Activated CD4-positive, alpha-beta T cell treated with anti-CD3 and anti-CD28 coated beads, Interleukin-2, amount 50 U/mL, for 1 hour (primary cell): ENCODE measurements around the gene ATP10B.
"Not testable (repeated sequence)": the region's sequence is repeated elsewhere in the genome, so short reads cannot be mapped to it uniquely, and the experiment has no call there.

Experiments used
- DNase-seq: peaks from one replicate; pipeline ENCODE4 v3.0.0-alpha.2; 2020

Gene ATP10B

DNA sequence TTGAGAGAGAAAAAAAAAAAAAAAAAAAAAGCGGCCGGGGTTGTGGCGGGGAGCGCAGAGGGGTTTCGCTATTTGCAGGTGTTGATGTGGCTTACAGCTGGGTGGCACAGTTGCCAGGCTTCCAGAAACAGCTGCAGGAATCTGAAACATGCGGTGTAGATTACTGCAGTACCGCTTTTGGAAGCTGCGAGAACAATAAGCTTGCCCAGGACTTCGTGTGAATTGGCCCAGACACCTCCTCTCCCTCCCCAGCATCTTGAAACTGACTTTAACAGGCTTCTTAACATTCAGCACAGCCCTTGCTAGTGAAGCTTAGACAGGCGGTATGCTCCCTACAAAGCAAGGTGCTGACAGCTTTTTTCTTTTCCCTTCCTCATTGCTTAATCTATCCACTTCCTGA lies 104.0 kb downstream of the ATP10B start:
- no peak for DNase-seq

DNA sequence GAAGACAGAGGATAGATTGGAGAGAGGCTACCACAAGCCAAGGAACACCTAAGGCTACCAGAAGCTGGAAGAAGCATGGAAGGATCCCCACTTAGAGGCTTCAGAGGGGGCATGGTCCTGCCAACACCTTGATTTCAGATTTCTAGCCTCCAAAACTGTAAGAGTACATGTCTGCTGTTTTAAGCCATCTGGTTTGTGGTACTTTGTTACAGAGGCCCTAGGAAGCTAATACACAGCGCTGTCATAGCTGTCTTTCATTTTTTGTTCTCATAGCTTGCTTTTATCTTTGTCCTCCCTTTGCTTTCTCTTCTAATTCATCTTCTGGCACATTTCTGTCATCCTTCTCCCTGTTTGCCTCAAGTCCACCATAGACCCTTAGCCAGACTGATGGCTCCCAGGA lies 104.5 kb downstream of the ATP10B start:
- DNase-seq = no peak

DNA sequence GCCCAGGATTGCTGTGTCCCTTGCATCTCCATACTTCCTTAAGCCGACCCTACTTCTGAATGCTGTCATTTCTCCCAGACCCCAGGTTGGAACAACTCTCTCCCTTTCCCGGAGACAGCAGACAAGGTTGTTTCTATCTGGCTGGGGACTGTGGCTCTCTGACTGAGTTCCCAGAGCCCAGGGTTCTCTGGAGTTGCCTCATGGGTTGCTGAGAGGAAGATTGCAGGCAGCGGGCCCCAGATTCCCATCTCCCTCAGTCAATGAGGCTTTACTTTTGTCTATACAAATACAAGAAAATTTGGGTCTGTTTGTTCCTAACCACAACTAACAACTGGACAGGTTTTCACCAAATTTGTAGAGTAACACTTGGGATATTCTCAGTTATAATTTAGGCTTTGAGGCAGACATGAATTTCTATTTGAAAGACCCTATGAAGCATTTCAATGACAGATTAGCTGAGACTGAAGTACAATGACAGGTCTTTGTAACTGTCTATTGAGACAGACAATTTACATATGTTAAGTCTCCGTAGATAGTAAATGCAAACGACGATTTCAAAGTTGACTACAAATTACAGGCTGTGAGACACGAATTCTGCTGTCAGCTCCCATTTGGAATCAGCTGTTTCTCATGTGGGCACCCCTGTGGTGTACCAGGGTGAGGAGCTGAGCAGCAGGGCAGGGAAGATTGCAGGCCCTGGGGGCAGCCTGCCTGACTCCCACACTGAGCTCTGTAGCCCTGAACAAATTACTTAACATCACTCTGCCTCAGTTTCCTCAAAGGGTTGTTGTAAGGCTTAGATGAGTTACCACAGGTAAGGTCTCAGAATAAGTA lies 107.5 kb downstream of the ATP10B start:
- DNase-seq = no peak

DNA sequence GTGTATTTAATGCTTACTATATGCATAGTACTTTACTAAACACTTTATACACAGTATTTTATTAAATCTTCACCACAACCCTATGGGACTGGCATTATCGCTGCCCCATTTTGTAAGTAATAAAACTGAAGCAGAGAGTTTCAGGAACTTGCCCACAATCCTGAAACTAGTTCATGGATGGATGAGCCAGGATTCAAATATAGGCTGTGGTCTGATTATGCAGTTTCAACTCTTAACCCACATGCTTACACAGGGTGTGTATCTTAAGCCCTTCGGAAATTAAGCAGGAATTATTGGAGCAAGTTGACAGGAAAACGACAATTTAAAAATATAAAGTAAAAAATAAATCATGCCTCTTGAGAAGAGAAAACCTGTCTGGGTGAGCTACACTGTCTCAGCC lies 109.0 kb downstream of the ATP10B start:
- DNase-seq = no peak

DNA sequence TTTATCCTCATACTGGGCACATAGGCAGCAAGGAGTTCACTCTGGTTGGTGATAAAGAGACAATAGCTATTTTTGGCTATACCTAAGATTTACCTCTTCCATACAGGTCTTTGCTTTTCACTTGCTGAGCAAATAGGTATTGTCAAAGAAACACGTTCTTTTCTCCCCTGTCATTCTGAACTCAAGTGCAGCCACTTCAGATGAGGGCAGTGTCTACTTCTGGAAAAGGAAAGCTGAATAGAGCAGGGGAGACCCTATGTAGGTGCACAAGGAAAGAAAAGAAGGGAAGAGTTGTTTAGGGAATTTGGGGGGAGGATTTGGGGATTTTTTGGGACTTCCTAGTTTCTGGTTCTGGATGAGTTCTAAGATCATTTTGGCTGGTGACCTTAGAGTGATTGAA lies 109.6 kb downstream of the ATP10B start:
- DNase-seq = no peak

DNA sequence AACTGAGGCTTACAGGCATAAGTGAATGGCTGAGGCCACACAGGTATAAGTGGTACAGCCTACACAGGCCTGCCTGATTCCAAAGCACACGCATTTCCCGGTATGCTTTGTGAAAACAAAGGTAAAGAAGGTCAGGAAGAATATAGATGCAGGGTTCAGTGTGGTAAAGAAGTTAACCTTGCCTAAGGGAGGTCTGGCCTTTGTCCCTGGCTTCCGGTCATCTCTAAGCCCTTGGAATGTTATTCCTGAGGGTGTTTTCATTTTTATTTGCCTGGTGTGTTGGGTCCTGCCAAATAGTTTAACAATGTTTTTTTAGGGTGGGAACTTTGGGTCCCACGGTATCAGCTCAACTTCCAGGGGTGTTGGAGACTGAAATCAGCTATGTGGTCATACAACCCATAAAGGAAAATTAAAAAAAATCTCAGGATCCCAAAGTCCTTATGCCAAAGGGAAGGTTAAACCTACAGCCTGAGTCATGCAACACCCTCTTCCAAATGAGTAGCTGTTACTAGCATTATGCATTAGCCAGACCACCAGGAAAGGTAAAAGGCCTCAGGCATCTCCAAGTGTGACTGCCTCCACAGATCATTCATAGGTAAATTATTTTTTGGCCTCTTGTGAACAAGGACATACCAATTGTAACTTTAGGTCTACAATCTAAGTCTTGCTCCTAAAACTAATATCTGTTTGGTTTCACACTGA lies 124.6 kb downstream of the ATP10B start:
- no peak for DNase-seq

DNA sequence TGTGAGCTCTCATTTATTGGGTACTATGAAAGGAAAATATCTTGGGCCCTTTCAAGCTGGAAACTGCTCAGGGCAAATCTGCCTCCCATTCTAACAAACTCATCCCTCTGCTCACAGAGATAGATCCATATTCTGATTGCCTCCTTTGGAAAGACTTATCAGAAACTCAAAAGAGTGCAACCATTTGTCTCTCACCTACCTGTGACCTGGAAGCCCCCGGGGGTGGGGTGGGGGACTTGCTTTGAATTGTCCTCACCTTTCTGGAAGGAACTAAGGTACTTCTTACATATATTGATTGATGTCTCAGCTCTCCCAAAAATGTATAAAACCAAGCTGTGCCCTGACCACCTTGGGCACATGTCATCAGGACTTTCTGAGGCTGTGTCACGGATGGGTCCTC lies 125.3 kb downstream of the ATP10B start:
- DNase-seq = no peak

DNA sequence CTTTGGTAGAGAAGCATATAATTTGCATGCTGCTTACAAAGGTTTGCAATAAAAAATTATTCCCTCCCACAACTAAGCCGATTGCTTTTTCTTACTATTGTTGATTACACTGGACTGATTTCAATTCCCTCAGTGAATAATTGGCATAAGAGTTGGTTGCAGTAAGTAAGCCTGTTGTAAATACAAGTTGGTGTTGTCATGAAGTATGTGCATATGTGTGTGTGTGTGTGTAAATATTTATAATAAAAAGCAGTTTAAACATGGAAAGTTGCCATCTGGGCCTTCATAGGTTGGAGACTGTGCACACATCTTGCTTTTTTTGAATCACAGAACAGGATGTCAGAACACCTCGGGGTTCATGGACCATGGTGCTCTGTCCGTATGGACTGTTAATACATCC lies 131.2 kb downstream of the ATP10B start:
- no peak for DNase-seq

DNA sequence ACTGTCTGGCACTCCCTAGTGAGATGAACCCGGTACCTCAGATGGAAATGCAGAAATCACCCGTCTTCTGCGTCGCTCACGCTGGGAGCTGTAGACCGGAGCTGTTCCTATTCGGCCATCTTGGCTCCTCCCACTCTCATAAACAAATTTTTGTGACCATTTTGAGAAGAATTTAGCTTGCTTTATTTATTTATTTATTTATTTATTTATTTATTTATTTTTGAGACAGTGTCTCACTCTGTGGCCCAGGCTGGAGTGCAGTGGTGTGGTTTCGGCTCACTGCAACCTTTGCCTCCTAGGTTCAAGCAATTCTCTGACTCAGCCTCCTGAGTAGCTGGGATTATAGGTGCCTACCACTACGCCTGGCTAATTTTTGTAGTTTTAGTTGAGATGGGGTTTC lies 136.5 kb downstream of the ATP10B start:
- not testable (repeated sequence) for DNase-seq

DNA sequence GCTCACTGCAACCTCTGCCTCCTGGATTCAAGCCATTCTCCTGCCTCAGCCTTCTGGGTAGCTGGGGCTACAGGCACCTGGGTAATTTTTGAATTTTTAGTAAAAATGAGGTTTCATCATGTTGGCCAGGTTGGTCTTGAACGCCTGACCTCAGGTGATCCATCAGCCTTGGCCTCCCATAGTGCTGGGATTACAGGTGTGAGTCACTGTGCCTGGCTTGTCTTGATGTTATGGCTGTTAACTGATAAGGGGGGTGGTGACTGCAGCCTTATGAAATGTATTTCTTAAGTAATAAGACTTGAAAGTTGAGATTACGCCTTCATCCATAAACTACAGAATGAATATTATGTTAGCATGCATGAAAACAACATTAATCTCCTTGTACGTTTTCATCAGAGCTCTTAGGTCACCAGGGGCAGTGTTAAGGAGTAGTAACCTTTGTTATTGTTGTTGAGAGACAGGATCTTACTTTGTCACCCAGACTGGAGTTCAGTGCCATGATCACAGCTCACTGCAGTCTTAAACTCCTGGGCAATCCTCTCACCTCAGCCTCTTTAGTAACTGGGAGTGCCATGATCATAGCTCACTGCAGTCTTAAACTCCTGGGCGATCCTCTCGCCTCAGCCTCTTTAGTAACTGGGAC lies 148.3 kb downstream of the ATP10B start:
- no peak for DNase-seq

DNA sequence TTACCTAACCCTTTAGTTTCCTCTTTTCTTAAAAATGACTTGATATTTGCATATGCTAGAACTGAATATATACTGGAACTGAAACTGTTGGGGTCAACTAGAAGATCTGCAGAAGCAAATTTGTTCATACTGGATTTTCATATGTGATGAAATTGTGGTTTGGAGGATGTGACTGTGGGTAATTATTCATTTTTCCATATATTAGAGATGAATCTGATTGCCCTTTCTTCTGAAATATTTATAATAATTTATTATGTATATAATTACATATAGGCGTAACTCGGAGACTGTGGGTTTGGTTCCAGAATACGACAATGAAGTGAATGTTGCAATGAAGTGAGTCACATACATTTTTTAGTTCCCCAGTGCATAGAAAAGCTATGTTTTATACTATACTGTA lies 149.1 kb downstream of the ATP10B start:
- no peak for DNase-seq

DNA sequence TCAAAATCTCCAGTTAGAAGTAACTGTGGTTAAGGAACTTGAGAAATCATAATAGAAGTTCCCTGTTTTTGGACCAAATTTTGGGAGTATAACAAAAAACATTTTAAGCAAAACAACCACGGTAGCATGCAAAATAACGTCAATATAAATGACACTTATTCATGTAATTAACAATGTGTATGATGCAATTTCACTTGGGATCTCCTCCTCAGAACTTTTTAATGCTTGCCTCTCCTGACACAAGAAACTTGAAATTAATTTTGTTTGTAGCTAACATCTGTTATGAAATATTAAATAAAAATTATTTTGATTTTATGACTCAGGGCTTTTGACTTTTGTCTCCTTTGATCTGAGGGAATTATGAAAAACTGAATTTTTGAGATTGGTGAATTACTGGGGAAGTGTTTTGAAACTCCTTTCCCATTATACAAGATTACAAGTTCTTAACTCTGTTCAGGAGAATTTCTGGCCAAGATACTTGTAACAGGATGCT lies 149.7 kb downstream of the ATP10B start:
- DNase-seq = no peak

DNA sequence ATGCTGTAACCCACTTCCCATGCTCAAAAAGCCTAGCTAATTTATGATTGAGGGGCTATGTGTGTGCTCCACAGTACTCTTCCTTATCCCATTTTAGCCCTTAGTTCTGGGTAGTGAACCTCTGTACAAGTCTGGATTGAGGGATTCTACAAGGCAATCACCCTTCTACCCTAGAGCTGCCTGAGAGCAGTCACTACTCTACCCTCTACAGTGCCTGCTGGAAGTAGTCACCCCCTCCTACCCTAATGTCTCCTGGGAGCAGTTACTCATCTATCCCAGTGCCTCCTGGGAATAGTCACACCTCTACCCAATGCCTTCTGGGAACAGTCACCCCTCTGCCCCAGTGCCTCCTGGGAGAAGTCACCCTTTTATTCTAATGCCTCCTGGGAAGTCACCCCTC lies 150.6 kb downstream of the ATP10B start:
- DNase-seq = no peak

DNA sequence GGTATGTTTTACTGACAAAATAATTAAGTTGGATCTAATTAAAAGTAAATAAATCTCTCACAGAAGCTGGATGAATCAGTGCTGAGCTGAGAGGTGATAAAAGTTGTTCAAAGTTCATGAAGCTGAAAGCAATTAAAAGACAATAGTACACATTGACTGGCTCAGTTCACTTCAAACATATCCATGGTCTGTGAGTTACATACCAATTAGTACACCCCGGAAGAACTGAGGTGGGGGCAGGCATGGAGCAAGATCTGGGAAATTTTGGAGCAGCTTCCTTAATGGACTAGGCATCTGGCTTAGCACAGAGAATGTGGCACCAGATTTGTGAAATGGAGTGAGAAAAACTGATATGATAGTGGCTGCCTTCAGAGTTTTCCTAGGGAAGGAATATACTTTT lies 152.7 kb downstream of the ATP10B start:
- DNase-seq = no peak

DNA sequence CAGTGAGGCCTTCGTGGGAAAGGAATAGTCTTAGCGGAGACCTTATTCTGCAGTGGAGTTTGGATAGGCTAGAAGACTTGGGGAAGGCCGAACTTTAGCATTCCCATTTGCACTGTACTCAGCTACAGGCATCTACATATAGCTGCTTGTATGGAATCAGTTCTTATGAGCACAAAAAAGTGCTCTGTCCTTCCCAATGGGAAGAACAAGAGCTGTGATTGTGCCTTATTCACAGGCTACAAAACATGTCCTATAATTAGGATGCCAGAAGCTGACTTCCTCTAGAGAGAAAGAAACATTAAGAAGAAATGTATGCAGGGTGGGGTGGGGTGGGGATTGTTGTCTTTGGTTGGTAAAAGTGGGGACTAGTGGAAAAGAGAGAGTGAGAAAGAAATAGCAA lies 154.7 kb downstream of the ATP10B start:
- DNase-seq = no peak

DNA sequence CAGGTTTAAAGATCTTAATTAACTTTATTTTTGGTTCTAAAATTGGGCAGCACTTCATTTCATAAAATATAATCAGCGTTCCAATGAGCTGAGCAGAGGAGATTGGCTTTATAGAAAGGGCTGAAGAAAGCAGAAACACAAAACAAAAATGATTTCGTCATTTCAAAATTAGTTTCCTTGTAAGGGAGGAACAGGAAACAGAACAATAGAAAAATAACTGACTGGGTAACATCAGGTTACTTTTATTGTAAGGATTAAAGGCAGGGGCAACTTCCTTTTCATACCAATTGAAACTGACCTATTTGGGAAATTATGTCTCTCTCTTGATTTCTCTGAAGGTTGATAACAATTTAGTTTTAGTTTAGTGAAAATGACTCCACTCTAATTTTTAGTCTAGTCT lies 157.1 kb downstream of the ATP10B start:
- DNase-seq = no peak

DNA sequence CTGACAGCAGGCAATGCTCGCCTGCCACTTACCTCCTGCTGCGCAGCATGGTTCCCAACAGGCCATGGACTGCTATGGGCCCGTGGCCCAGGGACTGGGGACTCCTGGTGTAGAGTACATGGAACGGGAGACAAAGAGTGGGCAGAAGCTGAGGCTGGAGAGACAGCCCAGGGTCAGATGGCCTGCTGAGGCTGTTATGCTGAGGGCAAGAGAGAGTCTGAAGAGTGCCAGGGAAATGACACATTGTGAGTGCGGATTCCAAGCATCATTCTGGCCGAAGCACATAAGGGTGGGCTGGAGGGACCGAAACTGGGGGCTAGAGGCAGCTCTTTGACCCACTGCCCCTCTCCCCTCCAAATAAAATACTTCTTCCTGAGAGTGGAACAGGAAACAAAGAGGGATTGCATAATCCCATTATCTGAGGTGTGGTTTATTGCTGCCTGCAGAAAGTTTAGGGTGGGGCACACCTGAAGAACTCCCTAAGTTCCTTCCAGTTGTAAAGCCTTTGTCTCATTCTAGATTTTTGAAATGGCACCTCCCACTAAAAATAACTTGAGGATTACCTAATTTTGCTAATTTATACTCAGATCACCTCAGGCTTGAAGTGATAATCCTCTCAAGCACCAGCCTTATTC lies 158.1 kb downstream of the ATP10B start:
- no peak for DNase-seq

DNA sequence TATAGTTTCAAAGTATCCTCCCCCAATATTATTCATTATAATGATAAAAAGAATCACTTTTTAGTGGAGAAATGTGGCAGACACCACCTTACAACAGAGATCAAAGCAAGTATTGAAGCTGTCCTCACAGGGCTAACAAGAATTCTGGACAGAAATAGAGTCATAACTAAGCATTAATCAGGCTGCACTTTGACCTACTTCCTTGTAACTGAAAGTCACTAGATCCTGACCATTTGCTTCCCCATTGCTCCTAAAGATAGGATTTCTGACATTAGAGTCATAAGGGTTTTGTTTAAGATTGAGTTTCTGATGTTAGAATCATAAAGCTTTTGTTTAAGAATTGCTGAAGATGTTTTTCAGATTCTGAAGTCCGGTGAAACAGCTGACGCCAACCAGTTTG lies 159.7 kb downstream of the ATP10B start:
- DNase-seq = no peak

DNA sequence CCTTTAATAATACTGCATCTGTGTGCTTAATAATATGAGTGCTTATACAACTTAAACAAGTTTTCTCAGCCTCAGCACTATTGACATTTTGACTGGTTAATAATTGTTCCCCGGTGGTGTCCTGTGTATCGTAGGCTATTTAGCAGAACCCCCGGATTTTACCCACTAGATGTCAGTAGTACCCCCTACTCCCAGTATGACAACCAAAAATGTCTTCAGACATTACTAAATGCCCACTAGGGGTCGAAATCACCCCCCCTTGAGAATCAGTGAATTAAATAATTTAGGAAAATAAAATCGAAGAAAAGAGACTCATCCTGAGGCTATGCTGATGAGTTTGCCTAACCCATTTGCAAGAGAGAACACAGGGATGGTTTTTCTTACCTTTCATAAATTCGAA lies 166.3 kb downstream of the ATP10B start:
- DNase-seq = no peak

DNA sequence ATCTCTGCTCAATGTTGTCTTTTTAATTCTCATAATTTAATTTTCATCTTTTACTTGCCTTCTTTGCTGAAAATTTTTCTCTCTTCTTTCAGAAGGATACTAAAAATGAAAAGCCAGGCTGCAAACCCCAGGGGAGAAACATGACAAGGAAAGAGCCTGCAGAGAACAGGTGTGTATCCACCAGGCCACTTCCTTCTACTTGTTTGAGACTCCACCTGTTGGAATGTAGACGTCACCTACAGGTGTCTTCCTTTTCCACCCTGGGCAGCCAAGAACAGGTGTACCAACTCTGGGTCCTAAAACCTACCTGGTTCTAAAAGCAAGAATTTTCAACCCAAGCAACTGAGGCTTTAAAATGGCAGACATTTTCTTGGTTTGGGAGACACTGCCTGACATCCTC lies 166.8 kb downstream of the ATP10B start:
- no peak for DNase-seq

DNA sequence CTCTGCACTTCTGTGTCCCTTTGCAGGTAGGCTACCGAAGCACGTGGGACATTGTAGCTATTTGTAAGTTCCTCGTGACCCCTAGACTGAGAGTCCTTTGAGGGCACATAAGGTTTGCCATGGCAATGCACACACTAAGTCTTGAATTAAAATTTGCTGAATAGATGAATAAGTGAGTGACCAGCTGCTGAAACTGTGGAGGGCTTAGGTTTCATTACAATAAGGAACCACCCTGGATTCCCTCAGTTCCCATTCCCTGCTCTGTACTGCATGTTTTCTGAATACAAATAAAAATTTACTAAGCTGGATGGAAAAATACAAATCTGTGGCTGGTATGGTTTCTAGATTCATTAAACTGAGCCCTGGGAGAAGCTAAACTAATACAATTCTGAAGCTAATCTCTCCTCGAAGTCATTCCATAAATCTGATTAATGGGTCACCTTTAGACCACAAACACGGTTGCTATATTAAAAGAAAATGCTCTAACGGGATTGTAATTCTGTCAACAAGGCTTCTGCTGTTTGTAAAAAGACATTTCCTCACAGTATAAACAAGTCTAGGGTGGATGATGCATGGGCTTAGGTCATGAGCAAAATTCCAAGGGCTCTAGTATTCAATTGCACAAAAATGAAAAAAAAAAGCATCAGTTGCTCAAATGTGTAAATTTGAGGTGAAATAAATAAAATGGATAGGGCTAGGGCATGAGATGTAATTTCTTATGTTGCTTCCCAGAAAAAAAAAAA lies 172.3 kb downstream of the ATP10B start:
- no peak for DNase-seq

DNA sequence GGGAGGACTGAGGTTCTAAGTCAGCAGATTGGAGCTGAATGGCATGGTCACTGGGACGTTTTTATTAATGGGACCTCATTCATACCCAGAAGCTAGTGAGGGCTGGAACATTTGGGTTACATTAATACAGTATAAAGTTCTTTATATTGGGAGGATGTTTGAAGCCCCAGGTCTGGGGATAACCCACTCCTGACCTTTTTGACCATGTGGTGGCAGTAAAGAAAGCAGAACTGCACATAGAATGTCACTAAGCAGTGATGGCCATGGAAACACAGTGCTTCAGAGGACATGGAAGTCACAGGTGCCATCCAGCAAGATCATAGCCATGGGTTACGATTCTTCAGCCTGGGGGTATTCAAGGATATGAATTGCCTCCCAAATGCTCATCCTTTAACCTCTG lies 176.0 kb downstream of the ATP10B start:
- DNase-seq = no peak

DNA sequence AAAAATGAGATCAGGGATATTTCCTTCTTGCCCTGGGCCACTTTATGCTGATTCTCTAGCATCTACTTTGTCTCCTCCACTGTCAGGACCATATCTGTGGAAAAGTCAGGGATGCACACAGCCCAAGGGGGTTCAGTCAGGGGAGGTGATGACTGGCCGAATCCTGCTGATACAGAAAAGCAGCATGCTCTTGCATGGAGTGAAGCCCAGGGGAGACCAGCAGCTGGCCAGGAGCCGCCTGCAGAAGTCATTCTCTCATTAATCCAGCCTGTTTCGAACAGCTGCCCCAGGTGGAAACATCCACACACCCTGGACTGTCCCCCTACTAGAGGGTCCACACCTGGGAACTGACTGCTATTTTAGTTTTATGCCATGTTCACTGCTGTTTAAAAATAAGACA lies 177.1 kb downstream of the ATP10B start:
- DNase-seq = no peak
